ENCODE data around the gene SGK1.
A peak's percentile ranks its signal among the peaks of the same experiment; 100 is the strongest.
"Not testable (repeated sequence)": the region's sequence is repeated elsewhere in the genome, so short reads cannot be mapped to it uniquely, and the experiment has no call there.

Gene SGK1

GRCh38 chr6:134307075-134307474 is 10.8 kb downstream of the SGK1 start:
- DNase-seq: no peak

- DNase-seq: not testable (repeated sequence)
These were observed 13.5 kb downstream of the SGK1 start for GRCh38 chr6:134304381-134304780.

- DNase-seq: no peak
These were observed 14.0 kb downstream of the SGK1 start for GRCh38 chr6:134303891-134304290.

- no peak for DNase-seq
These were observed 18.7 kb downstream of the SGK1 start for GRCh38 chr6:134299236-134299635.

GRCh38 chr6:134296762-134297161 is 21.1 kb downstream of the SGK1 start:
- DNase-seq: no peak

GRCh38 chr6:134295953-134296553 is 21.9 kb downstream of the SGK1 start:
- no peak for DNase-seq

- DNase-seq: no peak
These were observed 24.2 kb downstream of the SGK1 start for GRCh38 chr6:134293659-134294161.

GRCh38 chr6:134291156-134291555 is 26.8 kb downstream of the SGK1 start:
- DNase-seq: no peak

GRCh38 chr6:134289204-134289575 is 28.7 kb downstream of the SGK1 start:
- no peak for DNase-seq

- no peak for DNase-seq
These were observed 29.2 kb downstream of the SGK1 start for GRCh38 chr6:134288538-134289203.

- no peak for DNase-seq
These were observed 29.9 kb downstream of the SGK1 start for GRCh38 chr6:134287859-134288537.

GRCh38 chr6:134282816-134283215 is 35.1 kb downstream of the SGK1 start:
- DNase-seq: no peak

- DNase-seq: no peak
These were observed 36.5 kb downstream of the SGK1 start for GRCh38 chr6:134281388-134281787.

- no peak for DNase-seq
These were observed 39.9 kb downstream of the SGK1 start for GRCh38 chr6:134278000-134278399.

GRCh38 chr6:134276891-134277377 is 41.0 kb downstream of the SGK1 start:
- DNase-seq: not testable (repeated sequence)

- DNase-seq: no peak
These were observed 45.5 kb downstream of the SGK1 start for GRCh38 chr6:134272374-134272773.

GRCh38 chr6:134267917-134268361 is 50.0 kb downstream of the SGK1 start:
- DNase-seq: peak; percentile 51

- DNase-seq: no peak
These were observed 51.1 kb downstream of the SGK1 start for GRCh38 chr6:134266776-134267175.

- DNase-seq: no peak
These were observed 56.1 kb downstream of the SGK1 start for GRCh38 chr6:134261766-134262165.

GRCh38 chr6:134258849-134259306 is 59.0 kb downstream of the SGK1 start:
- no peak for DNase-seq

GRCh38 chr6:134257516-134257915 is 60.4 kb downstream of the SGK1 start:
- no peak for DNase-seq

- DNase-seq: no peak
These were observed 61.0 kb downstream of the SGK1 start for GRCh38 chr6:134256862-134257261.

GRCh38 chr6:134255280-134255679 is 62.6 kb downstream of the SGK1 start:
- DNase-seq: not testable (repeated sequence)

All from right kidney (tissue), 1 donor.